ENCODE data around the gene SAMD15. TPM values are rescaled to one million over a fixed set of nuclear protein-coding genes. Genes with fewer than 3 reads are reported as not detected.

SAMD15 gene
- total and polyA plus RNA-seq, 2 experiments from 2014 or later: 0.61 to 0.76 TPM

DNA sequence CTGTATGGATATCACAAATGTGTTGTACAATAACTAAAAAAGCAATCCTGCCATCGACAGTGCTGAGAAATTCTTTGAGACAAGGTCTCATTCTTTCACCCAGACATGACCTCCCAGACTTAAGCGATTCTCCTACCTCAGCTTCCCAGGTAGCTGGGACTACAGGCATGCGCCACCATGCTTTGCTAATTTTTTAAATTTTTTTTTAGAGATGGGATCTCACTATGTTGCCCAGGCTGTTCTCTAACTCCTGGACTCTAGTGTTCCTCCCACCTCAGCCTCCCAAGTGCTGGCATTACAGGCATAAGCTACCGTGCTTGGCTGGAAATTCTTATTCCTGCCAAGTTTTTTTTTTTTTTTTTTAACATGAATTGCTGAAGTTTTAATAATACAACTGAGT, 62.7 kb downstream of the SAMD15 start:
- no peak overlapping the region for H3K27ac ChIP-seq (ENCODE audit: low read depth)

More for the DNA sequence above, 62.7 kb downstream of the SAMD15 start:
- Histone ChIP-seq H3K79me2 (replicated peaks; ENCODE audit: insufficient read depth) (no peaks in the 10 kb centered on the region), H3F3A (replicated peaks; ENCODE audit: low read depth) (no peaks in the 10 kb centered on the region), H3K27me3 (ENCODE audit: insufficient read depth) (no peaks in the 10 kb centered on the region), H3K9me2 (ENCODE audit: insufficient read depth) (no peaks in the 10 kb centered on the region), H3K4me2 (no peak overlapping the region), H4K20me1 (replicated peaks; ENCODE audit: insufficient read depth) (peaks cover 3% of the 10 kb centered on the region; the same call in 1 of the 2 replicates), H3K4me1 (ENCODE audit: insufficient read depth) (no peaks in the 10 kb centered on the region), H3K36me3 (ENCODE audit: insufficient read depth) (peaks cover 6% of the 10 kb centered on the region), H2AFZ (no peak overlapping the region), H3K4me3 (no peak overlapping the region)
- Mint-ChIP-seq H3K4me3 (no peak overlapping the region), H3K9me3 (no peaks in the 10 kb centered on the region), H3K27me3 (ENCODE audit: insufficient read depth, low read depth, poor library complexity) (no peaks in the 10 kb centered on the region), H3K36me3 (ENCODE audit: low read depth) (peaks cover 34% of the 10 kb centered on the region), H3K4me1 (no peaks in the 10 kb centered on the region), H3K27ac (no peak overlapping the region)
- TF ChIP-seq, protein P1, sequence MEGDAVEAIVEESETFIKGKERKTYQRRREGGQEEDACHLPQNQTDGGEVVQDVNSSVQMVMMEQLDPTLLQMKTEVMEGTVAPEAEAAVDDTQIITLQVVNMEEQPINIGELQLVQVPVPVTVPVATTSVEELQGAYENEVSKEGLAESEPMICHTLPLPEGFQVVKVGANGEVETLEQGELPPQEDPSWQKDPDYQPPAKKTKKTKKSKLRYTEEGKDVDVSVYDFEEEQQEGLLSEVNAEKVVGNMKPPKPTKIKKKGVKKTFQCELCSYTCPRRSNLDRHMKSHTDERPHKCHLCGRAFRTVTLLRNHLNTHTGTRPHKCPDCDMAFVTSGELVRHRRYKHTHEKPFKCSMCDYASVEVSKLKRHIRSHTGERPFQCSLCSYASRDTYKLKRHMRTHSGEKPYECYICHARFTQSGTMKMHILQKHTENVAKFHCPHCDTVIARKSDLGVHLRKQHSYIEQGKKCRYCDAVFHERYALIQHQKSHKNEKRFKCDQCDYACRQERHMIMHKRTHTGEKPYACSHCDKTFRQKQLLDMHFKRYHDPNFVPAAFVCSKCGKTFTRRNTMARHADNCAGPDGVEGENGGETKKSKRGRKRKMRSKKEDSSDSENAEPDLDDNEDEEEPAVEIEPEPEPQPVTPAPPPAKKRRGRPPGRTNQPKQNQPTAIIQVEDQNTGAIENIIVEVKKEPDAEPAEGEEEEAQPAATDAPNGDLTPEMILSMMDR (conservative IDR thresholded peaks at IDR 0.05; ENCODE audit: low read depth in 2 of 2): no peak
- no peak for TF ChIP-seq NANOG (IDR thresholded peaks at IDR 0.05; ENCODE audit: borderline replicate concordance)
- TF ChIP-seq, protein P2, sequence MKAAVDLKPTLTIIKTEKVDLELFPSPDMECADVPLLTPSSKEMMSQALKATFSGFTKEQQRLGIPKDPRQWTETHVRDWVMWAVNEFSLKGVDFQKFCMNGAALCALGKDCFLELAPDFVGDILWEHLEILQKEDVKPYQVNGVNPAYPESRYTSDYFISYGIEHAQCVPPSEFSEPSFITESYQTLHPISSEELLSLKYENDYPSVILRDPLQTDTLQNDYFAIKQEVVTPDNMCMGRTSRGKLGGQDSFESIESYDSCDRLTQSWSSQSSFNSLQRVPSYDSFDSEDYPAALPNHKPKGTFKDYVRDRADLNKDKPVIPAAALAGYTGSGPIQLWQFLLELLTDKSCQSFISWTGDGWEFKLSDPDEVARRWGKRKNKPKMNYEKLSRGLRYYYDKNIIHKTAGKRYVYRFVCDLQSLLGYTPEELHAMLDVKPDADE (IDR thresholded peaks at IDR 0.05): no peak
- DNase-seq (ENCODE audit: low spot score) (no peak), ATAC-seq (no peak)

Other genes with a start within 250 kb of the SAMD15 start
- 29.3 and 32.1 TPM in 2 replicates for gene ZDHHC22, start 235.6 kb upstream of the SAMD15 start, total RNA-seq (2014; rRNA removed; shearing (Covaris generic))
- gene ZDHHC22, start 235.6 kb upstream of the SAMD15 start, polyA plus RNA-seq (2016; fragmentation: Nextera tagmentation; extraction: Ambion mirVana): 14.7 and 17.6 TPM in 2 replicates
- gene TMEM63C, start 195.6 kb upstream of the SAMD15 start, total RNA-seq (2014; rRNA removed; shearing (Covaris generic)): 6.3 and 6.4 TPM in 2 replicates
- 1.2 and 2.1 TPM in 2 replicates for gene TMEM63C, start 195.6 kb upstream of the SAMD15 start, polyA plus RNA-seq (2016; fragmentation: Nextera tagmentation; extraction: Ambion mirVana)
- 0.27 and 1.0 TPM in 2 replicates for gene NGB, start 106.2 kb upstream of the SAMD15 start, total RNA-seq (2014; rRNA removed; shearing (Covaris generic))
- gene NGB, start 106.2 kb upstream of the SAMD15 start, polyA plus RNA-seq (2016; fragmentation: Nextera tagmentation; extraction: Ambion mirVana): 0.10 and 0.21 TPM in 2 replicates
- gene POMT2, start 56.5 kb upstream of the SAMD15 start, total RNA-seq (2014; rRNA removed; shearing (Covaris generic)): 29.9 and 35.4 TPM in 2 replicates
- 20.5 and 24.3 TPM in 2 replicates for gene POMT2, start 56.5 kb upstream of the SAMD15 start, polyA plus RNA-seq (2016; fragmentation: Nextera tagmentation; extraction: Ambion mirVana)
- 26.3 and 31.0 TPM in 2 replicates for gene GSTZ1, start 56.3 kb upstream of the SAMD15 start, total RNA-seq (2014; rRNA removed; shearing (Covaris generic))
- 29.0 and 30.4 TPM in 2 replicates for gene GSTZ1, start 56.3 kb upstream of the SAMD15 start, polyA plus RNA-seq (2016; fragmentation: Nextera tagmentation; extraction: Ambion mirVana)
- 13.8 and 14.4 TPM in 2 replicates for gene TMED8, start 285 bp upstream of the SAMD15 start, total RNA-seq (2014; rRNA removed; shearing (Covaris generic))
- gene TMED8, start 285 bp upstream of the SAMD15 start, polyA plus RNA-seq (2016; fragmentation: Nextera tagmentation; extraction: Ambion mirVana): 4.0 and 4.3 TPM in 2 replicates
- gene NOXRED1, start 46.1 kb downstream of the SAMD15 start, total RNA-seq (2014; rRNA removed; shearing (Covaris generic)): not detected in 2 replicates
- 0.24 TPM in 1 of 2 replicates, not detected in the other for gene NOXRED1, start 46.1 kb downstream of the SAMD15 start, polyA plus RNA-seq (2016; fragmentation: Nextera tagmentation; extraction: Ambion mirVana)
- 21.8 and 27.1 TPM in 2 replicates for gene VIPAS39, start 80.2 kb downstream of the SAMD15 start, total RNA-seq (2014; rRNA removed; shearing (Covaris generic))
- gene VIPAS39, start 80.2 kb downstream of the SAMD15 start, polyA plus RNA-seq (2016; fragmentation: Nextera tagmentation; extraction: Ambion mirVana): 7.8 and 9.4 TPM in 2 replicates
- 175 and 177 TPM in 2 replicates for gene AHSA1, start 80.7 kb downstream of the SAMD15 start, total RNA-seq (2014; rRNA removed; shearing (Covaris generic))
- 213 TPM in 2 replicates for gene AHSA1, start 80.7 kb downstream of the SAMD15 start, polyA plus RNA-seq (2016; fragmentation: Nextera tagmentation; extraction: Ambion mirVana)
- gene ISM2, start 121.4 kb downstream of the SAMD15 start, total RNA-seq (2014; rRNA removed; shearing (Covaris generic)): 0.69 and 2.7 TPM in 2 replicates
- 0.45 and 1.3 TPM in 2 replicates for gene ISM2, start 121.4 kb downstream of the SAMD15 start, polyA plus RNA-seq (2016; fragmentation: Nextera tagmentation; extraction: Ambion mirVana)
- 35.8 and 38.9 TPM in 2 replicates for gene SPTLC2, start 239.3 kb downstream of the SAMD15 start, total RNA-seq (2014; rRNA removed; shearing (Covaris generic))
- 18.0 and 22.3 TPM in 2 replicates for gene SPTLC2, start 239.3 kb downstream of the SAMD15 start, polyA plus RNA-seq (2016; fragmentation: Nextera tagmentation; extraction: Ambion mirVana)